Pons (tissue), 1 donor: Measurements from ENCODE around the gene FOXO6.
"Not testable (repeated sequence)": the region's sequence is repeated elsewhere in the genome, so short reads cannot be mapped to it uniquely, and the experiment has no call there.

Experiments used
- DNase-seq: peaks from one replicate; pipeline ENCODE4 v3.0.0-alpha.2; 2016; ENCODE audit warnings: low spot score

The FOXO6 gene

DNA sequence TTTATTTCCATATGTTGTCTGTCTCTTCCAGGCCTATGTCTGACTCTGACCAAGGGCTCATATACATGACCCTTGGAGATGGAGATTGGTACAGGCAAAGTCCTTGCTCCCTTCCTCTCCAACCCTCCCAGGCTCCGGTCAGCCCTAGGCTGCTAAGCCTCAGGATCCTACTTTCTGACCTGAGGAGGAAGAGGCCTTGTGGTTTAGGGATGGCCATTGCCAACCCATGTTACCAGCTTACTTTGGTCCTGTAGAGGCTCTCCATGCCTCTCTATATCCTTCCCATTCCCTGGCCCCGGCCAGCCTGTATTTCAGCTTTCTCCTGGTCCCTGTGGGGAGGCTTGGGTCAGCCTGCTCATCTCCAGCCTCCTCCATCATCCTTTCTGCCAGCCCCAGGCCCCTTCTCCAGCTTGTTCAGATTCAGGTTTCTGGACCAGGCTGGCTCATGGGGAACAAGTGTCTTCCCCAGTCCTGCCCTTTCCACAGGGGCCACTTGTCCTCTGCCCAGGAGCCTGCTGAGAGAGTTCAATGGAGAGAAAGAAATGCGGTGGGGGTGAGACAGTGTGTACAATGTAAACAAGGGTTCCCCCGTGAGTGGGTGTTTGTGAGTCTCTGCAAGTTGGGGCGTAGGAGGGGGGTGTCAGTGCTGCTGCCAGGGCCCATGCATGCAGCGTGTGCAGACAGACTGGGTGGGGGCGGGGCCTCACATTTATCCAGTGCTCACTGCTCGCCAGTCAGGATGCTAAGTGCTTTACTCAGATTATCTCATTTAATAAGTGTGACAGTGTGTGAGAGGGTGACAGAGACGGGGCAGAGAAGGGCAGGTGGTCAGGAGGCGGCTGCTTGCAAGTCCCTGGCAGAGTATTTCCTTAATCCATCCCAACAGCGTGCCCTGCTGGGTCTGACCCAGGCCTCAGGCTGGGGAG, 31.3 kb upstream of the FOXO6 start:
- no peak for DNase-seq

DNA sequence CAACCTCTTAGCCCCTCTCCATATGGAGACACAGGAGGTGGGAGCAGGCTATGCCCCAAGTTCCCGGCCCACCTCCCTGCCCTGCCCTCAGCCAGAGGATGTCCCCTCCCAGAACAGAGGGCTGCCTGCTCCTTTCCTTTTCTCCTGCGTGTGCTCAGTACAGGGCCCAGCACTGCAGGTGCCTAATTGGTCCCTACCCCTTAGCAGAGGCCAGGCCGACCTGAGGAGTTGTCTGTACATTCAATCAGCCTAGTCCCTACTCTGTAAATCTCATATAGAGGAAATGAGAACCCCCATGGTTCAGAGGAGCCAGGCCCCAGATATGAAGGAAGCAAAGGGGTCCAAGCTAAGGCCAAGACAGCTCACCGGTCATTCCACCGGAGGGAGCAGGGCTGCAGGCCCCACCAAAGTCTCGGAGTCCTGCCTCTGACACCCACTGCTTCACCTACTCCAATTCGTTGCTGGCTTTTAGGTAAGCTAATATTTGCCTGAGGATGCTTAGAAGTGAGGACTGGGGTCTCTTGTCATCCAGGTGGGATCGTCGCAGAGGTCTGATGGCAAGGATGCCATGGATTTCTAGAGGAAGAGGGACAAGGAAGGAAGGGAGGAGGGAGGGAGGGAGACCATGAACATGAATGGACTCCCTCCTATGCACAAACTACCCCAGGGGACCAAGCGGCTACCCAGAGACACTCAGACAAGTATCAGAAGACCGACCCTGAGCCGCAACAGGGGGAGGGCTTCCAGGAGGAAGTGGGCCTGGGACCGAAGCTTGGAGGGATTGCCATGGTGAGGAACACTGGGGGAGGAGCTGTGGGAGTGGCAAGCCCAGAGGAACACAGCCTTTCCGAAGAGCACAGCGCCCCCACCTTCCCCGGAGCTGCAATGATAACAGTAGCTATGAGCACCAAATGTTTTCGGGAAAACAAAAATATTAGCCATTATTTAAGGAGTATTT, 30.4 kb upstream of the FOXO6 start:
- DNase-seq = no peak

DNA sequence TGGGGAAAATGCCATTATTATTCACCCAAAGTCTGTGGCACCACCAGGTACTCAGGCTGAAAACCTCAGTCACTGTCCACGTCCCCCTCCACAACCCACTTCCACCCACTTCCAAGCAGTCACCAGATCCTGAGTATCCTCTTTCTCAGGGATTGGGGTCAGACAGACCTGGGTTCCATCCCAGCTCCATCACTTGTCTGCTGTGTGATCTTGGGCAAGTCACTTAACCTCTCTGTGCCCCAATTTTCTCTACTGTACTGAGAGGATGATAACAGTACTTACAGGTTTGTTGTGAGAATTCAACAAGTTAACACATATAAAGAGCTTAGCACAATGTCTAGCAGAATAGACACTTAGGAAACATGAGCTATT, 29.7 kb upstream of the FOXO6 start:
- DNase-seq = no peak

DNA sequence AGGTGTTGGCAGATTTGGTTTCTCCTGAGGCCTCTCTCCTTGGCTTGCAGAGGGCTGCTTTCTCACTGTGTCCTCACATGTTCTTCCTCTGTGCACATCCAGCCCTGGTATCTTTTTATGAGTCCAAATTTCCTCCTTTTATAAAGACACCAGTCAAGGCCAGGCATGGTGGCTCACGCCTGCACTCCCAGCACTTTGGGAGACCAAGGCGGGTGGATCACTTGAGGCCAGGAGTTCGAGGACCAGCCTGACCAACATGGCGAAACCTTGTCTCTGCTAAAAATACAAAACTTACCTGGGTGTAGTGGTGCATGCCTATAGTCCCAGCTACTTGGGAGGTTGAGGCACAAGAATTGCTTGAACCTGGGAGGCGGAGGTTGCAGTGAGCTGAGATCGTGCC, 29.1 kb upstream of the FOXO6 start:
- not testable (repeated sequence) for DNase-seq

DNA sequence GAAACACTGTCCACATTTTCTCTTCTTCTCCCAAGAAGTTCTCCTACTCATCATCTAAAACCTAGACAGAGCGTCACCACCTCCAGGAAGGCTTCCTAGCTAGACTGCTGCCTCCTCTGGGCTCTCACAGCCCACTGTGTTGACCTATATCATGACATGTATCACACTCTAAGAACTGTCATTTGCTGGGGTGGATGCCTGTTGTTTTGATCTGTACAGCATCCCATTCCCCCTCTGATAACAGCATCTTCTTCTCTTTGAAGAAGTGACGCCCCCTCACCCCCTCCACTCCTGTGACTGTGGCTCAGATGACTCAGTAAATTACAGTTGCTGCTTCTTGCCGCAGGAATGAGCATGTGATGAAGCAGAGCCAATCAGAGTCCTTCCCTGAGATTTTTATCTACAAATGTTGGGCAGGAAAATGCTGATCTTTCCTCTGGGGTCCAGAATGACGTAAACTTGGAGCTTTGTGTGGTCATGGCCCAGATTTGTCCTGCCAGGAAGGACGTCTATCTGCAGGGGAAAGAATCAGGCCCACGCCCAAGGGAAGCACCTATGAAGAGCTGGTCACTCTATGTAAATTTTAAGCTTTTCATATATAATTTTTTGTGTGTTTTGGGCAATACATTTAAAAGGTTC, 28.0 kb upstream of the FOXO6 start:
- no peak for DNase-seq

DNA sequence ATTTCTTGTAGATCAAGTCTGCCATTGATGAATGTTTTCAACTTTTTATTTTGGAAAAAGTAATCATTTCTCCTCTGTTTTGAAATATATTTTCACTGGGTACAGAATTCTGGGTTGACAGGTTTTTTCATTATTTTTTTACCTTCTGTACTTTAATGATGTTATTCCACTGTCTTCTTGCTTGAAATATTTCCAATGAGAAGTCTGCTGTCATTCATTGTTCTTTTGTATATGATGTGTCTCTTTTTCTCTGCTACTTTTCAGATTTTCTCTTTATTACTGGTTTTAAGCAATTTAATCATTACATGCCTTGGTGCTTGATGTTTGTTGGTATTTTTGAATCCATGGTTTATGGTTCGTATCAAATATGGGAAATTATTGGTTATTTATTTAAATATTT, 22.4 kb upstream of the FOXO6 start:
- DNase-seq = no peak

DNA sequence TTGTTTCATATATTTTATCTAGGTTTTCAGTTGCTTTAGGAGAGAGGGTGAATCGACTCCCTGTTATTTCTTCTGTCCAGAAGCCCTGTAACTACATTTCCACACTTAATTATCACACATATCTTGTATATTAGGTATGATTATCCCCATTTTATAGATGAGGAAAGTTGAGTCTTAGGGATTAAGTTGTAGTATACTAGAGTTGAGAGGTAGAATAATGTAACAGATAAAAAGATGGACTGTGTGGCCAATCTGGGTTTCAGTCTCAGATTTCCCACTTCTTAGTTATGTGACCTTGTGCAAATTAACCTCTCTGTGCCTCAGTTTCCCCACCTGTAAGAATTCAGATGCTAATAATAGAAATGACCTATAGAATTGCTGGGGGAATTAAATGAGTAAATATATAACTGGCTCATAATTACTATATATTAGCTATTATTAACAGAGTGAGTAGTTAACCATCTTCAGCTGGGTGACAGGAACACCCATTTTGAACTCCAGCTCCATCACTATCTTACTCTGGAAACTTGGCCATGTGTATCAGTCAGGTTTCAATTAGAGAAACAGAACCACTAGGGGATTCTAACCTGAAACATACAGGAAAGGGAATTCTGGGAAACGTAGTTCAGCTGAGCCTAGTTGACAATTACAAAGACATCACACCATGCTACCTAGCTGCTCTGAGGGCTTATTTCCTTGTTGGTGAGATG, 20.4 kb upstream of the FOXO6 start:
- no peak for DNase-seq

DNA sequence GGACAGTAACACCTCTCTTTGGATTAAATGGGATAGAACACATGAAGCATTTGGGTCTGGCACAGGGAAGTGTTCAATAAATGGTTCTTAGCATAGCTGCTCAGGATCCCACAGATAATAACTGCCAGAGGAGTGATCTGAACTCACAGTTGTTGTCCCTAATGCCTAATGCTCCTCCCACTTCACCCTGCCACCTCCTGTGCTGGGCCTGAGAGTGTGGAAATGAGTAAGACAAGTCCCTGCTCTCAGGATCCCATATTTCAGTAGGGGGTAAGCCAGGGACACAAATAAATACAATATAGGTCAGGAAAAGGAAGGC, 19.9 kb upstream of the FOXO6 start:
- no peak for DNase-seq

DNA sequence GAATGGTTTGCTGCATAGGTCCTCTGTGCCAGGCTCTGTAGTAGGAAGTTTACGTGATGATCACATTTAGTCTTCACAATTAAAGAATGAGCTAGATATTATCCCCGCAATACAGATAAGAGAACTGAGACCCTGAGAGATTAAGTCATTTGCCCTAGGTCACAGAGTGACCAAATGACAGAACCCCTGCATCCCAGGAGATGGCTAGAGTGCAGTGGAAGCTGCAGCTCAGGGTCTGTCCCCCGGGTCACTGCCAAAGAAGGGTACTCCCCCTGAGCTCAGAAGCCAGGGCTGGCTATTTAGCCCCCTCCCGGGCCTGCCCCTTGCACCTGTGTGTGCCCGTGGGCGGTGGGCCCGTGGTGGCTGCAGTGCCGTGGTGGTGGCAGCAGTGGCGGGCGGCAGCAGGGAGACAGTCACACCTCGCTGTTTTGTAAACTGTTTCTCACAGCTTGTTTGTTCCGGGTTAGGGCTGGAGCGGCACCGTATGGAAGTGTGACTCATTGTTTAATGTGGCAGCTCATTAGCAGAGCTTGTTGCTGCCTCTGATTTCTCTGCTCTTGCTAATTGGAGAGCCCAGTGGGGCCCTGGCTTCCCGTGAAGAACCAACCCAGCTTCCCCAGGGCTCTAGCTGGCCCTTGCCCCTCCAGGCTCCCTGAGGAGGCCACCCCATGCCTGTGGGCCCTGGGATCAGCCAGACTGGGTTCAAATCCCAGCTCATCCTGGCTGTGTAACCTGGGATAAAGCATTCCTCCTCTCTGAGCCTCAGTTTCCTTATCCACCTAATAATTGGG, 19.3 kb upstream of the FOXO6 start:
- no peak for DNase-seq

DNA sequence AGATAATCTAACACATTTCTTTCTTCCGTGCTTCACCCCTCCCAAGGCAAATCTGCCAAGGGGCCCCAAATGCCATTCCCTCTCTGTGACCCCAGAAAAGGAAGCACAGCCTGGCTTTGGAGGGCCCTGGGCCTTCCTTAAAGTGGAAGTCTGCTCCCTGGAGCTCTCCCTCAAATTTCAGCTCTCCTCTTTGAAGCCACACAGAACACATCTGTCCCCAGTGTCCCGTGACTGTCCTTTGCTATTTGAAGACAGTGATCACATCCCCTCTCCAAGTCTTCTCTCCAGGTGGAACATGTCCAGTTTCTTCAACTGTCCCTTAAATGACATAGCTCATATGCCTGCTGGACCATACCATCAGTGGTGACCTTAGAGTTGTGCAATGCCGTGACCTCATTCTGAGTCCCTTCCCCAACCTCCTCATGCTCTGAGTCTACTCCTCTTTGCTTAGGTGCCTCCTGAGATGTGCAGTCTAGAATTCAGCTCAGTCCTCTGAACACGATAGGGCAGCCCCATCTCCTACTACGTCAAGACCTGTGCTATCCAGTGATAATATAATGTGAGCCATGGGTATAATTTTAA, 18.4 kb upstream of the FOXO6 start:
- no peak for DNase-seq

DNA sequence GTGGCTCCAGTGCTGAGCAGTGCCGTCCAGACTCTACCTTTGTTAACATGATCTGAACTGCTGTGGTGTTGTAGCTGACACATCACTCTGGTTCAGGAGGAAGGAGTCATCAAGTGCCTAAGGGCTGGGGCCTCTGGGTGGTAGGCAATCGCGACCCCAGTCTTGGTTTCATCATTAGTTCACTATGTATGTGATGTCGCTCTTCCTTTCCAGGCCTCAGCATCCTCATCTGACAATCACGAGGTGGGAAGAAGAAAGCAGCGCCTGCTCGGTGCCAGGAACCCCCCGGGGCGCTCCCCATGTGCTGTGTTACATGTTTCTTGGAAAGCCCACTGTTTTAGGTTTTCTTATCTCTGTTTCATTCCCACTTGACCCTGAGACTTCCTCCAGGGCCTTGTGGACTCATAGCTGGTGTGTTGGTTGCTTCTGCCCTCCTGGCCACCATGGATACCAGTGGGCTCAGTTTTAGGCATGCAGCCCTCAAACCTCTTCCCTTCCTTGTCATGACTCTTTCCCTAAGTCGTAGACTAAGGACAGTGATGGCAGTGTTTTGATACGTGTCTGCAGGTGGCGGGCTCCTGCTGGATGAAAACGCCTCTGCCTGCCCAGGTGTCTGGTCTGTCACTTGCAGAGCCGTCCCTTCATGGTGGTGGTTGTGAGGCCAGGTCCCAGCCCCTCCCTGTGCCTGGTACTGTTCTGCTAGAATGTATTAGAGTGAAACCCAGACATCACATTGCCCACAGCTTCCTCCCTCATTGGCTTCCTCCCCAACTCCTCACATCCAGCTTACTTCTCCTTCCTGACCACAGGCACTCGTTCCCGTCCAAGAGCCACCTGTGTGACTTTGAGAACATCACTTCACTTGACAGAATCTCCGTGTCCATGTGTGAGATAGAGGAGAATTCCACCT, 17.2 kb upstream of the FOXO6 start:
- DNase-seq = no peak

DNA sequence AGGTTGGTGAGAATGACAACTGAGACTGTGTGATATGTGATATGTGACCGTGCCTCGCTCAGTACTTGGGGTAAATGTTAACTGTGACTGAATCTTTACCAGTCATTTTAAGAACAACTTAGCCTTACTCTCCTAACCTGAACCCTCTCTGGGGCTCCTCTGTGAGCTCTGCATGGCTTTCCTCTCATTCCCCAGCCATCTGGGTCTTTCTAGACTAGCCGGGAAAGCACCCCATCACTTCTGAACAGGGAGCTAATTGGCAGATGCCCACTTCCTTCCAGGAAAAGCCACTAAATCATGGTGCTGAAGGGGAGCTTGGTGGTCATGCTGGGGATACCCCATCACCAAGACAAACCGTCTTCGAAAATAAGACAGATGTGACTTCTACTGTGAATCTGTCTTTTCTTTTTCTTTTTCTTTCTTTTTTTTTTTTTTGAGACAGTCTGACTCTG, 16.5 kb upstream of the FOXO6 start:
- DNase-seq = no peak

DNA sequence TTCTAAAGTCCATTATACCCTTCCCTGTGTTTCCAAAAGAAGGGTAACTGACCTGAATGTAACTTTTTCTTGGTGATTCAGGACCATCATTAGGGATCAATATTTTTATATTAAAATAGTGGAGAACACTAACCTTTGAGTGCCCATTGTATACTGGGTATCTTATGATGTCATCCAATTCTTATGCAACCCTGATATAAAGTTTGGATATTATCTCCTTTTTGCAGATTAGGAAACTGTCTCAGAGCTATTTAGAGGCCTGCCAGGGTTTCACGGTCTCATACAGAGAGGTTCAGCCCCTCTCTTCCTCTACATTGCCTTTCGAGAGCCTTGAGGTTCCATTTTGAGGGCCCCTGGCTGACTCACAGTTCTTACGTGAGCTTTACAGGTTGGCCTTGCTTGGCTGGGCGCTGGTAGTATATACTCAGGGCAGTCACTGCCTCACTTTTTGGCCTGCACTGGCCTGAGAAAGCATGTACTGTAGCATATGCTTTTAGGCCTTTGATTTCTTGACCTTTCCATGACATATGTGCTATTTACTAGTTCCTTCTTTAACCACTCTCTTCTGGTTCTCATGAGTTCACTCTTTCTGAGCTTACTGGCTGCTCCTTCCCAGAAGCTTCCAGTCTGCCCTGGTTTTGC, 15.7 kb upstream of the FOXO6 start:
- no peak for DNase-seq

DNA sequence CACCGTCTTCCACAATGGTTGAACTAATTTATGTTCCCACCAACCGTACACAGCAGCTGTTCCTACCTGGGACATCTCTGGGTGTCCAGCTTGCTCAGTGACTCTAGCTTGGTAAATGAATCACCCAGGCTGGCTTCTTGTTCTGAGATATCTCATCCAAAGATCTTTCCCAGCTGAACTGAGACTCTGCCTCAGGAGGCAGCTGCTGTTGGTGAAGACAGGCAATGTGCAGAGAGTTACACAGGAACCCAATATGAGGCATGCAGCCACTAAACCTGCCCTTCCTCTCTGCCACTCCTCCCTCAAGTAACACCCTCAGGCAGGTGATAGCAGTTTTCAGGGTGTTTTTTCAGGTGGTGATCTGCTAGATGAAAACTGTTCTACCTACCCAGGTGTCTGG, 14.0 kb upstream of the FOXO6 start:
- DNase-seq = no peak

DNA sequence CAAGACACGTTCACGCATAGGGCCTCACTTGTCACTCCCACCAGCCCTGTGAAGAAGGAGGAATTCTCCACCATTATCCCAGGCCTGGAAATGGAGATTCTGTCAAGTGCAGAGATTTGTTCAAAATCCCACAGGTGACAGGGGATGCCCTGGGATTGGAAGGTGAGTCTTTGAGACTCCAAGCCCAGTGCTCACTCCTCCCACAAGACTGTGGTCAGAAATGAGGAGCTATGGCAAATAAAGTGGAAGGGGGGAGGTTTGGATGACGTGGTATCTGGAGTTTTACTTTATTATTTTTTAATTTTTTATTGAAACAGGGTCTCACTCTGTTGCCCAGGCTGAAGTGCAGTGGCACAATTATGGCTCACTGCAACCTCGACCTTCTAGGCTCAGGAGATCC, 12.8 kb upstream of the FOXO6 start:
- DNase-seq = no peak

DNA sequence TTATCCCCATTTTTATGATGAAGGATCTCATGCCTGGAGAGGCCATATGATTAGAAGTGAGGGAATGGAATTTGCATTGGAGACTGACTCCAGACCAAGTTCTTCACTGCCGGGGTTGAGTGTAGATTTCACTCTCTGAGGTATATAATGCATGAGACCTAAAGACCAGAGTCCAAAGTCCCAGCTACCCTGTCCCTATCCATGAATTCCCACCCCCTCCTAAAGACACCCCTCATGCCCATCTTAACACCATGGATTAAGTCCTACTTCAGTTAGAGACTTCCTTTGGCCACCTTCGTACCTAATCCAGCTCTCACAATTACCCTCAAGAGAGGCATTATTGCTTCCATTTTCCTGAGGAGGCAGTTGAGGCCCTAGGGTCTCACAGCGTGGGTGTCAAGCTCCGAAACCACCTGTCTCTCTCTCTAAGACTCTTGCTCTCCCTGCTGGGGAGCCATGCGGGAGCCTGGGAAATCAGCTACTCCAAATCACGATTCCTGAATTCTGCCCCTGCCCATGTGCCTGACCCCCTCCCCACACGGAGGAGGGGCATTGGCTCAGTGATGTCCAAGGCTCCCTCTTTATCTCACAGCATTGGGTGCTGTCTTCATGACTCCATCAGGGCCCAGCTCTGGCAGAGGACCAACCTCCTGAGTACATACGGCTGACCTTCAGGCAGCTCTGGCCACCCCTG, 11.7 kb upstream of the FOXO6 start:
- DNase-seq = no peak

DNA sequence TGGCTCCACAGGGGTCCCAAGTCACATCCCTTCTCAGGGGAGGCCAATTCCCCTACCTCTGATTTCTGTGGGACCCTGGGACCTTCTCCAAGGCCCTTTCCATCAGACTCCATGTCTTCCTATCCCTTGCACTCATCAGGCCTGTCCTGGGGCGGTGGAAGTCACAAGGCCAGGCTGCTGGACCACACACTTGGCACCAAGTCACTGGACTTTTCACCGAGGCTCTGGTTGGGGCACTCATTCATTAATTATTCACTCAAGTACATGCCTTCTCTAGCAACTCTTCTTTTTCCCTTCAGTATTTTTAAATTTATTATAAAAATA, 11.2 kb upstream of the FOXO6 start:
- no peak for DNase-seq

DNA sequence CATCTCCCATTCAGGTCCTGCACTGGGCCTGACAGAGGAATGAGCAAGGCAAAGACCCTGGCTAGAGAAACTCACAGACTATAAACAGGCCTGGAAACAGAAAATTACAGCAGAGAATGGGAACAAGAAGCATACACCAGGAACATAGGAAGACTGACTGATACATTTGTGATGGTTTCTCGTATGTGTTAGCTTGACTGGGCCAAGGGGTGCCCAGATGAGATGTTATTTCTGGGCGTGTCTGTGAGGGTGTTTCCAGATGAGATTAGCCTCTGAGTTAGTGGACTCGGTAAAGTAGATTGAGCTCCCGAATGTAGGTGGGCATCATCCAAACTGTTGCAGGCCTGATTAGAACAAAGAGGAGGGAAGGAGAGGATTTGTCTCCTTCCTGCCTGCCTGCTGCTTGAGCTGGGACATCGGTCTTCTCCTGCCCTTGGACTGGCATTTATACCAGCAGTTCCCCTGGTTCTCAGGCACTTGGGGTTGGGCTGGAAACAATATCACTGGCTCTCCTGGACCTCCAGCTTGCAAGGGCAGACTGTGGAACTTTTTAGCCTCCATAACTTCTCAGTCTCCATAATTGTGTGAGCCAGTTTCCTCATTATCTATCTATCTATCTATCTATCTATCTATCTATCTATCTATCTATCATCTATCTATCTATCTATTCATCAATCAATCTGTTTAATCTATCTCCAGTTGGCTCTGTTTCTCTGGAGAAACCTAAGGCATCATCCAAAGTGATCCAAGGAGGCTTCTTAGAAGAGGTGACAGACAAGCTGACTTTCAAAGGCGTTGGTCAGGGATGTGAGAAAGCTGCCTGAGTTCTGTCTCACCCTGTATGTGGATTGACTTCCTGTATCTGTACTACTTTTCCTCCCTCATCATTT, 9.7 kb upstream of the FOXO6 start:
- no peak for DNase-seq
